IMR-90 (cell line): ENCODE data around the gene CAB39. TPM values are rescaled to one million over a fixed set of nuclear protein-coding genes. Genes with fewer than 3 reads are reported as not detected.

Source experiments
- ATAC-seq: fragments of 200-7000 bp; cut with Tn5 transposase; 2 replicates; pipeline ENCODE4 v1.9.1; 2020; ENCODE audit warnings: low read depth, mild to moderate bottlenecking, moderate library complexity
- BruUV-seq: library from RNA; stranded (reverse); fragments of 400-500 nt; replicated peaks from 2 replicates; lab custom pipeline; 2021; lab: Mats Ljungman, UMichigan
- CTCF ChIA-PET: fragments of 300-600 bp; formaldehyde crosslinking; extraction: SDS; loops from one replicate; lab custom pipeline; 2021; ENCODE audit warnings: antibody characterized with exemption; lab: Yijun Ruan, JAX
- POLR2A ChIA-PET: fragments of 300-600 bp; sonication (Branson Sonifier 250); formaldehyde crosslinking; loops from one replicate; lab custom pipeline; 2022; ENCODE audit warnings: antibody characterized with exemption; ENCODE audit not compliant: unreplicated experiment; lab: Charles Lee
- DNase-seq: peaks from one replicate; pipeline ENCODE4 v3.0.0; 2013
- H2AFZ ChIP-seq: replicated peaks from 2 replicates; pipeline ENCODE3; 2013; ENCODE audit warnings: low read length, mild to moderate bottlenecking; ENCODE audit not compliant: poor library complexity
- H2AK5ac ChIP-seq: 2 replicates; pipeline ENCODE4 v1.6.1; 2013; ENCODE audit warnings: low read depth, low read length, inconsistent platforms
- H2AK9ac ChIP-seq: replicated peaks from 2 replicates; pipeline ENCODE3; 2013; ENCODE audit warnings: mild to moderate bottlenecking, low read depth, low read length, moderate library complexity; ENCODE audit not compliant: poor library complexity
- H2BK120ac ChIP-seq: 2 replicates; pipeline ENCODE4 v1.6.1; 2013; ENCODE audit warnings: low read depth, low read length, inconsistent platforms
- H2BK15ac ChIP-seq: 3 replicates; pipeline ENCODE4 v1.6.1; 2013; ENCODE audit warnings: low read depth, low read length, inconsistent platforms
- H2BK20ac ChIP-seq: 2 replicates; pipeline ENCODE4 v1.6.1; 2013; ENCODE audit warnings: low read depth, mild to moderate bottlenecking, inconsistent platforms, low read length, moderate library complexity
- H2BK5ac ChIP-seq: 2 replicates; pipeline ENCODE4 v1.6.1; 2013; ENCODE audit warnings: mild to moderate bottlenecking, low read depth, low read length, inconsistent platforms; ENCODE audit not compliant: poor library complexity, severe bottlenecking
- H3K14ac ChIP-seq: replicated peaks from 2 replicates; pipeline ENCODE4 v1.6.1; 2013; ENCODE audit warnings: low read depth, low read length, inconsistent platforms
- H3K18ac ChIP-seq: 2 replicates; pipeline ENCODE4 v1.6.1; 2013; ENCODE audit warnings: low read depth, low read length, control low read depth
- H3K23ac ChIP-seq: 2 replicates; pipeline ENCODE4 v1.6.1; 2013; ENCODE audit warnings: low read depth, low read length, inconsistent platforms
- H3K27ac ChIP-seq: 2 replicates; pipeline ENCODE4 v1.5.1; 2013; ENCODE audit warnings: mild to moderate bottlenecking, control low read depth, low read length; ENCODE audit not compliant: insufficient read depth
- H3K27me3 ChIP-seq: 2 replicates; pipeline ENCODE4 v1.6.1; 2013; ENCODE audit warnings: low read length; ENCODE audit not compliant: control insufficient read depth, insufficient read depth
- H3K36me3 ChIP-seq: 2 replicates; pipeline ENCODE4 v1.6.1; 2013; ENCODE audit warnings: low read length, mixed read lengths; ENCODE audit not compliant: control insufficient read depth, insufficient read depth
- H3K4ac ChIP-seq: 2 replicates; pipeline ENCODE4 v1.6.1; 2013; ENCODE audit warnings: low read depth, low read length, inconsistent platforms
- H3K4me1 ChIP-seq: 2 replicates; pipeline ENCODE4 v1.6.1; 2013; ENCODE audit warnings: low read length, mixed read lengths; ENCODE audit not compliant: control insufficient read depth, insufficient read depth
- H3K4me2 ChIP-seq: 2 replicates; pipeline ENCODE4 v1.6.1; 2013; ENCODE audit warnings: low read depth, mild to moderate bottlenecking, control low read depth, low read length, moderate library complexity
- H3K4me3 ChIP-seq: 2 replicates; pipeline ENCODE4 v1.5.1; 2013; ENCODE audit warnings: low read depth, mild to moderate bottlenecking, control low read depth, low read length, moderate library complexity; ENCODE audit not compliant: insufficient read depth
- H3K56ac ChIP-seq: 2 replicates; pipeline ENCODE4 v1.6.1; 2013; ENCODE audit warnings: low read length, inconsistent platforms; ENCODE audit not compliant: insufficient read depth; ENCODE audit errors: extremely low read depth
- H3K79me1 ChIP-seq, 2 experiments: 2 replicates each; pipeline ENCODE4 v1.6.1; 2013; ENCODE audit warnings: low read length in 2 of 2, inconsistent platforms in 1 of 2, low read depth in 1 of 2
- H3K9ac ChIP-seq: 2 replicates; pipeline ENCODE4 v1.6.1; 2013; ENCODE audit warnings: low read depth, low read length, control low read depth
- H3K9me1 ChIP-seq: 2 replicates; pipeline ENCODE4 v1.6.1; 2013; ENCODE audit warnings: low read length, inconsistent platforms; ENCODE audit not compliant: insufficient read depth
- H3K9me3 ChIP-seq: 2 replicates; pipeline ENCODE4 v1.6.1; 2013; ENCODE audit warnings: low read length; ENCODE audit not compliant: control insufficient read depth, insufficient read depth
- H4K20me1 ChIP-seq: 2 replicates; pipeline ENCODE4 v1.6.1; 2013; ENCODE audit warnings: low read length, inconsistent platforms; ENCODE audit not compliant: insufficient read depth
- H4K5ac ChIP-seq: 2 replicates; pipeline ENCODE4 v1.6.1; 2013; ENCODE audit warnings: mild to moderate bottlenecking, low read depth, low read length, control low read depth
- H4K8ac ChIP-seq, 2 experiments: 2 replicates each; pipeline ENCODE4 v1.6.1; 2013; ENCODE audit warnings: low read depth in 2 of 2, low read length in 2 of 2, control low read depth in 1 of 2, inconsistent platforms in 1 of 2
- H4K91ac ChIP-seq: 2 replicates; pipeline ENCODE4 v1.6.1; 2013; ENCODE audit warnings: low read depth, low read length, inconsistent platforms; ENCODE audit not compliant: insufficient read depth
- CTCF ChIP-seq: conservative IDR thresholded peaks from 2 replicates; pipeline ENCODE4 v1.5.1; 2012; ENCODE audit warnings: mild to moderate bottlenecking, low read depth, low read length, improper control_type of control experiment
- POLR2A ChIP-seq: IDR thresholded peaks from 2 replicates; pipeline ENCODE4 v1.6.1; 2012; ENCODE audit warnings: mild to moderate bottlenecking, low read depth, low read length
- WGBS, 2 experiments: methylation state at CpG; one replicate each; pipeline versions ENCODE4 v1.1.5 to v1.1.7; 2013; ENCODE audit warnings: missing lambda C conversion rate in 2 of 2; ENCODE audit not compliant: insufficient read length in 1 of 2; ENCODE audit errors: extremely low coverage in 2 of 2; 5-methylcytosine and 5-hydroxymethylcytosine counted together
- dilution Hi-C: fragments of 300-500 bp; cut with HindIII; formaldehyde crosslinking; loops from one replicate; pipeline ENCODE4 v1.14.3; 2018; ENCODE audit warnings: low sequenced_read_pairs; ENCODE audit not compliant: unreplicated experiment
- in situ Hi-C: fragments of 300-500 bp; cut with MboI; formaldehyde crosslinking; loops from 3 replicates; pipeline ENCODE4 v1.14.3; 2019; ENCODE audit warnings: low sequenced_read_pairs, inconsistent platforms, mixed read lengths
- intact Hi-C: fragments of 100-400 bp; cut with micrococcal nuclease; formaldehyde crosslinking; loops from 2 replicates; pipeline ENCODE4 v1.10.0; 2022
- polyA plus RNA-seq, 3 experiments: library from polyadenylated mRNA; depleted of rRNA; stranded (reverse); fragments of >200 nt; gene quantifications; 2 replicates each; pipeline ENCODE4 v1.2.3, GENCODE V29; 2012; ENCODE audit warnings: low replicate concordance in 1 of 3
- total RNA-seq: library from RNA; depleted of rRNA; stranded (reverse); fragments of >200 nt; gene quantifications from 2 replicates; pipeline ENCODE4 v1.2.3, GENCODE V29; 2012

Gene CAB39
- total and polyA plus RNA-seq, 2 of the 4 experiments (the other 2 are of a cell fraction): 38.2 to 71.7 TPM

- Histone ChIP-seq H4K5ac (no peak overlapping the region), H3K4me2 (no peak overlapping the region), H4K20me1 (no peaks in the 10 kb centered on the region), H2BK20ac (peak overlapping the region; percentile 23; the same call in 1 of the 2 replicates), H3K36me3 (no peaks in the 10 kb centered on the region), H2BK5ac (no peak overlapping the region), H2AK5ac (peak overlapping the region; percentile 21; the same call in 1 of the 2 replicates), H4K91ac (no peak overlapping the region), H2AK9ac (no peak overlapping the region), H3K14ac (no peak overlapping the region), H3K4ac (peak overlapping the region; percentile 54), H2BK120ac (peak overlapping the region; percentile 37), H3K9ac (no peak overlapping the region), H3K4me1 (peaks cover 6% of the 10 kb centered on the region), H3K56ac (no peak overlapping the region), H3K27me3 (no peaks in the 10 kb centered on the region), H3K23ac (no peak overlapping the region), H4K8ac (no peak overlapping the region), H3K27ac (no peak overlapping the region), H3K4me3 (no peak overlapping the region), H2AFZ (peak overlapping the region; percentile 40), H3K9me3 (no peaks in the 10 kb centered on the region), H2BK15ac (no peak overlapping the region), H3K9me1 (peaks cover 14% of the 10 kb centered on the region), H3K18ac (no peak overlapping the region), H3K79me1 (no peaks in the 10 kb centered on the region)
- TF ChIP-seq POLR2A: no peak
- TF ChIP-seq CTCF: no peak
- CTCF ChIA-PET: no interaction called here
- POLR2A ChIA-PET: interaction anchor here (0.6 kb wide), 1 partner anchor 13 kb away, joined by 7 read pairs; no protein-coding TSS in a partner anchor
- BruUV-seq: no TSS peak
- intact Hi-C loops: no loop called here
- dilution Hi-C loops: no loop called here
- in situ Hi-C loops: no loop called here
- DNase-seq: peak; percentile 43
- no peak for ATAC-seq
- WGBS, 2 experiments: 95% methylated on average over 4 of the region's 9 CpGs; no CpG with 5 or more reads in 1 of the 2 experiments
These were observed 22.2 kb upstream of the CAB39 start for GRCh38 chr2:230690439-230690838.
